GM19324 (cell line): ENCODE measurements around the gene PRKCA.
"Not testable (repeated sequence)": the region's sequence is repeated elsewhere in the genome, so short reads cannot be mapped to it uniquely, and the experiment has no call there.

Source experiments
- ATAC-seq: cut with Tn5 transposase; IDR thresholded peaks from one replicate; pipeline ENCODE4 v1.9.1; 2021; ENCODE audit warnings: mild to moderate bottlenecking, moderate library complexity; ENCODE audit not compliant: unreplicated experiment, low FRiP score

The PRKCA gene

DNA sequence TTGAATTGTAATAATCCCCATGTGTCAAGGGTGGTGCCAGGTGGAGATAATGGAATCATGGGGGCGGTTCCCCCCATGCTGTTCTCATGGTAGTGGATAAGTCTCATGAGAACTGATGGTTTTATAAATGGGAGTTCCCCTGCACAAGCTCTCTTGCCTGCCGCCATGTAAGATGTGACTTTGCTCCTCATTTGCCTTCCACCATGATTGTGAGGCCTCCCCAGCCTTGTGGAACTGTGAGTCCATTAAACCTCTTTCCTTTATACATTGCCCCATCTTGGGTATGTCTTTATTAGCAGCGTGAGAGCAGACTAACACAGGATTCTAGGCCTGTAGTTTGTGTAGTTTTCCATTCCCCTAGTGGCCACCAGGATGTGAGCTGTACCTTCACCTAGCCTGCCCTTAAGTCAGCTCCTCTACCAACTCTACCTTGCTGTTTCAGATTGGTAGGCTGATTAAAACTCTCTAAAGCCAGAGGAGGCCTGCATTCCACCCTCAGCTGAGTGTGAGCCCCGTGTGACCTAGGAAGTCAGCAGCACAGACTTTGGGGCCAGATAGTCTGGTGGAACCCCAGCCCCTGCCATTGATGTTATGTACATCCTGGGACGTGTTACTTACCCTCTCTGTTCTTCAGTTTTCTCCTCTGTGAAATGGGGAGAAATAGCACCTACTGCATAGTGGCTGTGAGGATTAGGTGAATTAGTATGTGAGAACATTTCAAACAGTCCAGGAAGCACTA is 280.1 kb downstream of the PRKCA start:
- no peak for ATAC-seq

DNA sequence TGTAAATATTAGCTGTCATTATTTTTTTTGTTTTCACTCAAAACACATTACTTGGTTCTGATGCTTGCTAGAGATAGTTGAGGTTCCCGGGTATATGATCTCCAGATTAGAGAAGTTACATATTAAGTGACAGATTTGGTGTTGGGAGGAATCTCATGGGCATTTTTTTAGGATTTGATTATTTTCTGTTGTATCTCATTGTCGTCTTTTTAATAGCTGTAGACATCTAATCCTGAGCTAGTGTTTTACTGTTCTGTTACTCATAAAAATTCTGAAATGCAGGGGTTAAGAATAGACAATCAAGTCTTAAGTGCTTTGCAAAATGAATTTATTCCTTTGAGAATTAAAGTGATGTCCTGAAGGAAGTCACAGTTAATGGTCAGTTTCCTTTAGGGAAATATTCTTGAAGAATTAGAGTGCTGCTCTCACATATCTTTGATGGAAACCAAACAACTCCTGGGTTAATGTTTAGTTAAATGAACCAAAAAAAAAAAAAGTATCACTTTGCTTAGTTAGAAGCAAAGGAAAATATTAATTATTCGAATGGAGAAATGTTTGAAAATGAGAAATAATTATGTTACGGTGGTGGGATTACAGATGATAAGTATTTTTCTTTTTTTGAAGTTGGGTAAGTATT is 280.8 kb downstream of the PRKCA start:
- ATAC-seq: no peak

DNA sequence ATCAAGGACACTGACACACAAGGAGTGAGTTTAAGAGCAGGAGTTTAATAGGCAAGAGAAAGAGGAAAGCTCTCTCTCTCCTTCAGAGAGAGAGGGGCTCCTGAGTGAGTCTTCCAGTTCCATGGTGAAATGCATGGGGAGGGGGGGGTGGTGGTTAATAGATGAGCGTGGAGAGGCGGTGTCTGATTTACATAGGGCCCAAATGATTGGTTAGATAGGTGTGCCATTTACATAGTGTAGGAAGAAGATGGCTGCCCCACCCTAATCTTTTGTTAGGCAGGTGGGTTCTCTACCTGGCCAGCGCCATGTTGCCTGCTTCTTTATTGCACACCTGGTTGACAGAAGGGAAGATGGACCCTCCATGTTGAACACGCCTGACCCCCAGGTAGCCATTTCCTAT is 282.5 kb downstream of the PRKCA start:
- ATAC-seq: no peak

DNA sequence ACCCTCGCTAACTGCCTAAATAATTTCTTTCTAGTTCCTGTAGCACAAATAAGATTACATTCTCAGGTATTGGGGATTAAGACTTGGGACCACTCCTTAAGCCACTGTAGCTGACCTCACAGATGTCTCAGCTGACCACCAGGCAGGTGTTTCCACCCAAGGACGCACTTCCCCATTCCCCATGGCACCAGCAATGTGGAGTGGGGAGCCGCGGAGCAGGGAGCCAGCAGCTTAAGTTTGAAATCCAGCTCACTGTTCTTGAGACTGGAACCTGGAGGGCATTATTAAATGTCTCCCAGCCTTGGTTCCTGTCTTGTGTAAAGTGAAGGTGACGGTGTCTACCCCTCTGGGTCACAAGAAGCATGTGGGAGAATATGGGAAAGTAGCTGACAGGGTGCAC is 283.1 kb downstream of the PRKCA start:
- no peak for ATAC-seq

DNA sequence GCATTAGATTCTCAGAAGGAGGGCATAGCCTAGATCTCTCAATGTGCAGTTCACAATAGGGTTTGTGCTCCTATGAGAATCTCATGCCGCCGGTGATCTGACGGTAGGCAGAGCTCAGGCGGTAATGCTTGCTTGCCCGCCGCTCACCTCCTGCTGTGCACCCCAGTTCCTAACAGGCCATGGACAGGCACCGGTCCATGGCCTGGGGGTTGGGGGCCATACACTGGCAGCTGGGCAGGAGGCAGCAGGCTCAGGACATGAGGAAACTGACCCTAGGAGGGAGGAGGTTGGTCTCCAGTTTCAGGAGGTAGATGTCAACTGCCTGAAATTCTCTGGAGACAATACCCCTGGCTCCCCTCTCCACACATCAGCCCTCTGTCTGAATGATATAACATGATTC is 287.5 kb downstream of the PRKCA start:
- no peak for ATAC-seq

DNA sequence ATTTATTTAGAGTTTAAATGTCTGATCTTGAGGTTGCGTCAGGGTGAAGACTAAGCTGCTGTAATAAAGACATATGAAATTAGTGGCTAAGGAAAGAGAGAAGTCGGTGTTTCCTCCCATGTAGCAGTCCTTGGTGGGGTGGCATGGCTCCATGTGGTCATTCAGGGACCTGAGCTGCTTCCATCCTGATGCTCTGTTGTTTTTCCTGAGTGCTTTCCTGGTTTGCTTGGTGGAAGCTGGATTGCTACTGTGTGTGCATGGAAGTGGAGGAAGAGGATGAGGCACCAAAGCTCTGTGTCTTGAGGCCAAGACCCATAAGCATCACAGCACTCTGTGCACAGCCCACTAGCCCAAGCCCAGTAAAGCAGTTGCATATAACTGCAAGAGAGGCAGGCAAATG is 290.7 kb downstream of the PRKCA start:
- ATAC-seq: no peak

DNA sequence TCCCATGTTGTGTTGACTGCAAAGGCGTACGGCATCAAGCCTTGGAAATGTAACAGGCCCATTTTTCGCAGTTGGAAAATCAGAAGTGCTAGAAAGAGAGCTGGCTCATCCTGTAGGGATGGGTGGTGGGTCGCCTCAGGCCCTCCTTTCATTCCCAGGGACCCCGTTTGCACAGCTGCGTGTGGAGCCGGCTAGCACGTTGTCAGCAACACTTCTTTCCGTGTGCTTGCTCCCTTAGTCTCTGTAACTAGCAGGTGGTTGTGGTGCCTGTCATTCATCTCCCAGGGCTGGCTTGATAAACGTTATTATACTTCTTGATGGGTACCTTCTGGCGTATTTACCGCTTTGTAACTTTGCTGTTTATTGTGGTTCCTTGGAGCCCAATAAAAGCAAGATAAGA is 293.5 kb downstream of the PRKCA start:
- ATAC-seq: no peak

DNA sequence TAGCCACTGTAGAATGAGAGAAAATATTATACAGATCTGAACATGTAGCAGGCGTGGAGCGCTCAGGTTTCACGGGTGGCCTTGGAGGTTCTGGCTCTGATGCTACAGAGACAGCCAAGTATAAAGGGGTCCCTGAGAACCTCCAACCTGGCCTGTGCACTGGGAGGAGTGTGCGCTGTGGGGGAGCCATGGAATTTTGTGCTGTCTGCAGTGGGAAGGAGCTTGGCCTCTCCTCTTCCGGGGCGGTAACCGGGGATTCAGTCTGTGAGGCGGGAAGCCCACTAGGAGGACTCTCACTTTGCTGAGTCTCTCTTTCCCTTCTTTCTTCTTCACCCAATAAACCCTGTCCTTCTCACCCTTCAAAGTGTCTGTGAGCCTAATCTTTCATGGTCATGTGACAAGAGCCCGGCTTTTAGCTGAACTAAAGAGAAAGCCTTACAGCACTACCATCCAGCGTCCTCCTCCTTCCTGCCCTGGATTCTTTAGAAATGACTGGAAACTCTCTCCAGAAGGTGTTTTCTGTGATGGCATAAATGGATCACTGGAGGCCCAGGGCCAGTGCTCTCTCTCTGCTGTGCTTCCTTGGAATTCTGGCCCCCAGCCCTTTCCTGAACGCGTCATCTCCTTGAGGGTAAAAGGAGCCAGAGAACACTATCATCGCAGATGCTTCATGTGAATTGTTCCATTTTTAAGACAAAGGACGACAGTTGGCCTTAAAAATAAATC is 300.4 kb downstream of the PRKCA start:
- ATAC-seq: no peak

DNA sequence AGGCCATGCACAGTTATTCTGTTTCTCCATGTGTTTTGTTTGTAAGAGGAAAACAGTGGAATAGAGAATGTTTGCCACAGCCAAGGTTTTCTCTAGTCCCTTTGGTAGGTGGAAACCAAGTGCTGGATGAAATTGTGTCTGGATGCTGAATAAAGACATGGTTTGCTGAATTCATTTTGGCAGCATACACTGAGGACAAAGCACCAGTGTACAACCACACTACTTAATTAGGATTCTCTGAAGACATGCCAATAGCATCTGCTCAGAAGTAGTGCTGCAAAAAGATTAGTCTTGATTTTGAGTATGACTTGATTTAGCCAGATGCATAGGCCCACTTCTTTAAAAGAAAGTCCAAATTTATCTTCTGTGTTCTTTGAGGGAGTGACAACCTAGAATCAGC is 302.0 kb downstream of the PRKCA start:
- ATAC-seq: no peak

DNA sequence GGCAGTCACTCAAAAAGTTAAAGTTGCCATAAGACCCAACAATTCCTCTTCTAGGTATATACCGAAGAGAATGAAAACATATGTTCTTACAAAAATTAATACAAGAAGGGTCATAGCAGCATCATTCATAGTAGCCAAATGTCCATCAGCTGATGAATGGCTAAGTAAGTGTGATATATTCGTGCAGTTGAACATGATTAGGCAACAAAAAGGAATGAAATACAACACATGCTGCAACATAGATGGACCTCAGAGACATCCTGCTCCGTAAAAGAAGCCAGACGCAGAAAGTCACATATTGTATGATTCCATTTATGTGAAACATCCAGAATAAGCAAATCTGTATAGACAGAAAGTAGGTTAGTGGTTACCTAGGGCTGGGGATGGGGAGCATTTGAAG is 303.1 kb downstream of the PRKCA start:
- no peak for ATAC-seq

DNA sequence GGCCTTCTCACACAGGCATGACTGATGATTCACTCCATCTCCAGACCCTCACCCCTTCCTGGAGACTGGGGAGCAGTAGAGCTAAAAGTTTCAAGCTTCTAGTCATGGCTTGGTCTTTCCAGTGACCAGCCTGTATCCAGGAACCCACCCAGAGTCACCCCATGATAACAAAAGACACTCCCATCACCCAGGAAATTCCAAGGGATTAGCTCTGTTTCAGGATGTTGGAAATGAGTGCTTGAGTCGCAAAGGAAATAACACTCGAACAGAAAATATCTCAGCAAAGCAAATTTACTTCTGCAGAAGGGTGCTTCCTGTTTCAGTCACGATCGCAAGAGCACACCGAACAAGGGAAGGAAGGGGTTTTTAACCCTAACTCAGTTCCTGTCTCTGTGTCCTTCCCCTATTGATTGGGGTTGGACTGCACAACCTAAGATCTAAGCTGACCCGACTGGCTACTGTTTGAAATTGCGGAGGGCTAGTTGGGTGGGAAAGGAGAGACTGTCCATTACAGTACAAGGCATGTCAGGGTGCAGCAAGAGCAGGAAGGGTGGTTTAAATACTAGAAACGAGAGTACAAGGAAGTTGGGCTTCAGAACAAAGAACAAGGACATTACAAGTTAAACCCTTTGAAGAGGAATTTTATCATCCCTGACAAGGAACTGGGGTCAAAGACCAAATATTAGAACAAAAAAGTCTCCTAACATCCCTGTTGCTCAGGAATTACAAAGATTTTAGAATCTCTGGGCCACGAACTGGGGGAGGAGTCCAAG is 308.1 kb downstream of the PRKCA start:
- no peak for ATAC-seq

DNA sequence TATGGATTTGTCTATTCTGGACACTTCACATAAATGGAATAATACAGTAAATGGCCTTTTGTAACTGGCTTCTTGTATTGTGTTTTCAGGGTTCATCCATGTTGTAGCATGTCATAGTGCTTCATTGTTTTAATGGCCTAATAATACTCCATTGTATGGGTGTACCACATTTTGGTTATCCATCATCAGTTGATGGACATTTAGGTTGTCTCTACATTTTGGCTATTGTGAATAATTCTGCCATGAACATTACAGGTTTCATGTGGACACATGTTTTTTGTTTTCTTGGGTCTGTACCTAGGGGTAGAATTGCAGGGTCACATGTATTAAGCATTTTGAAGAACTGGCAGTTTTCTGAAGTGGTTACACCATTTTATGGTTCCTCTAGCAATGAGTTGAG is 309.0 kb downstream of the PRKCA start:
- no peak for ATAC-seq

DNA sequence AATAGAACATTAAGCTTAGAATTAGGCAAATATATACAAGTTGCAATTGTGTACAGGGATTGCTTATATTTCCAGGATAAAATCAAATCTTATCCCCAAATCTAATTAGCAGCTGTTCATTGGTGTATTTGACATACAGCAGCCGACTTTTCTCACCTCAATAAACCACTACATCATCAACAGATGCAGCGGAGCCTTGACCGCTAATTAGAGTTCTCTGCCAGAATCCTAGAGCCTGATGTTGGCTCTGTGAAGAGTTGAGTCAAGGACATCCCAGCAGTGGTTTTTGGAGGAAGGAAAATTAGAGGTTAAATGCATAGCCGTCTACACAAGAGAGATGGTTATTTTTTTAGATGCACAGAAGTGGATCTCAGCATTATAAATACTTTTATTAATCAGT is 310.6 kb downstream of the PRKCA start:
- no peak for ATAC-seq

DNA sequence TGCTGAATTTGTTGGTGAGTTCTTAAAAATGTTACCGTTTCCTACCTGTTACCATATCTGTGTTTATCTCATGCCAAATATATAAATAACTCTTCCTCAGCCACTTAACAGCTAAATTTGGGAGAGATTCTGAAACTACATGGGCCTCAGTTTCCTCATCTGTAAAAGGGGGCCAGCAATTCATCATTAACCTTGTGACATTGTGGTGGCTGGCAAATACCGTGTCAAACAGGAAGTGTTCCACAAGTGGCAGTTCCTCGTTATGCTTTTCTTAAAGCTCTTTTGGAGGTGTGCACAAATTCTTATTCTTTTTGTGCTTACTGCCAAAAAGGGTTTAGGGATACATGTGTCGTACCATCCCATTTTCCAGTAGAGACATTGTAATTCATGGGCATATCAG is 312.1 kb downstream of the PRKCA start:
- no peak for ATAC-seq

DNA sequence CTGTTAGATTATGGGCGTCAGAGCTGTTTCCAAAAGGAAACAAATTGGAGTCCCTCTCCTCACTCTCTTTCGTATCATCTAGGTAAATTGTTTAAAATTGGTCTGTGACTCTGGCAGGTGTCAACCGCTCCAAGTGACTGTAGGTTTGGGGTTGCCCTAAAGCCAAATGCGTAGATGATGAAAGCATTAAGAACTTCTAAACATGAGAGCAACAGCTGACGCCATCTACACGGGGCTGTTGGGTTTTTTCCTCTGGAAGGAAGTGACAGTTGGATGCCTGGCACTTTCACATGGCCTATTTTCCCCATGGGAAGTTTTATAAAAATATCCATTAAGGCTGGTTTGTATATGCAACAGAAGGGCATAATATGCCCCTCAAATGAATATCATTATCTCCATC is 316.8 kb downstream of the PRKCA start:
- no peak for ATAC-seq

DNA sequence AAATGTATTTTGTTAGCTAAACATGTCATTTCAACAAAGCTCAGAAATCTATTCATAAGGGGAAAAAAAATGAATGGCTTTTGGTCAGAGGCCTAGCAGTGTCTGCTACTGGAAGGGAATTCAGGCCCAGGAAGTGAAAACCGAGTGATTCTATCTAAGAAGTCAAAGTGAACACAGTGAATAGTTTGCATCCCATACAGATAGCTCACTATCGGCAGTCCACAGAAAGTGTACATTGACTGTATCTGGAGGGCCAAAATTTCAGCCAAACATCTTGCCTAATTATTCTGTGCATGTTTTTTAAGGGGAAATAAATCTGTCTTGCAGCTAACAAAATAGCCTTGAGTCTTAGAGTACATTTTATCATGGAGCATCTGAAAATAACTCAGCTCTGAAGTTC is 318.1 kb downstream of the PRKCA start:
- no peak for ATAC-seq

DNA sequence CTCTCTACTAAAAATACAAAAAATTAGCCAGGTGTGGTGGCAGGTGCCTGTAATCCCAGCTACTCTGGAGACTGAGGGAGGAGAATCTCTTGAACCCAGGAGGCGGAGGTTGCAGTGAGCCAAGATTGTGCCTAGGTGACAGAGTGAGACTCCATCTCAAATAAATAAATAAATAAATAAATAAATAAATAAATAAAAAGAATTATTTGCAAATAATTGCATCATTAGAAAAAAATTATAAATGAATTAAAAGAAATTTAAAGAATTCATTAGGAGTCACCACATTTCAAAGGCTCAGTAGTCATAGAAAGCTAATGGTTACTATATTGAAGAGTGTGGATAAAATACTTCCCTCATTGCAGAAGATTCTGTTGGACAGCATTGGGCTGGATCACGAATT is 322.2 kb downstream of the PRKCA start:
- not testable (repeated sequence) for ATAC-seq

DNA sequence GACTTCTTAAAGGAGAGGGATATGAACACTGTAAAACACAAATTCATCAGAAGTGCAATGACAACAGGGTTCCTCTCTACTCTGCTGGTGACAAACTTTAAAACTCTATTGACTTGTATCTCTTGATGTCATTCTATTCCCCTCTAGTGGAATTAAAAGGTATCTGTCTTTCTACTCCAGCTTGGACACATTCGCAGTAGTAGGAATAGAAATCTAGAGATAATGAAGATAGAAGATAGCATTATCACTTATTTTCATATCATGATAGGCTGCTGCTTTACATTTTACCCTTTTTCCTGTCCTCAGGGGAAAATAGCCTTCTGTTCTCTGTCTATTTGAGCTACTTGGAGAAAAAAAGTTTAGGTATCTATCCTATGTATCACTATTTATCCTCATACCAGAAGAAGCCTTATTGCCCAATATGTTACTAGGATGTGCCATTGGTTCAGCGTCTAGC is 322.9 kb downstream of the PRKCA start:
- no peak for ATAC-seq

DNA sequence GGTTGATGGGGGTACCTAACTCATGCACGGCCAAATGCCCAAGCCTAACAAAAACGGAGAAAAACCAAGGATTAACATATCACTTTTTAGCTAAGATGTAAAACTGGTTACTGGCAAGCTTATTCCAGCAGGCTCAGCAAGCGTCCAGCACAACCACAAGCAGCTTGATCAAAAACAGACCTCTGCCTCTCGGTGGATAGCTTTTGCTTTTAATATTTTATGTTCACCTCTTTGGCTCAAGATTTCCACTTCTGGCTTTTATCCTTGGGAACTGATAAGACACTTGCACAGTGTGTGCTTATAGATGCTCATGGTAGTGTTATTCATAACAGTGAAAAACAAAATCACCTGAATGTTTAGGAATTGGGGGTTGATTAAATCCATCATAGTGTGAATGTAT is 325.6 kb downstream of the PRKCA start:
- no peak for ATAC-seq

DNA sequence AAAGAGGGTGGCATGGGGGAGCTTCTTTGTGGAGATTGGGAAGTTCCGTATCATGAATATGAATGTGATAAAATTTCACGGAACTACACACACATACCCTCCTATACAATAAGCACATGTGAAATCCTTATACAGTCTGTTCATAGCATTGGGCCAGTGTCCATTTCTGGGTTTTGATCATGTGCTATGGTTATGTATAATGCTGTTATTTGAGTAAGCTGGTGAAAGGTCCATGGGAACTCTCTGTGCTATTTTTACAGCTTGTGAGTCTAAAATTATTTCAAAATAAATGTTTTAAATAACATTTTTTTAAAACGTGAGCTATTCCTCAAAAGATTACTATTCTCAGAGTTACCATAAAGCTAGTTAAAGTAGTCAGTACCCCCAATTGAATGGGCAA is 327.3 kb downstream of the PRKCA start:
- ATAC-seq: no peak

DNA sequence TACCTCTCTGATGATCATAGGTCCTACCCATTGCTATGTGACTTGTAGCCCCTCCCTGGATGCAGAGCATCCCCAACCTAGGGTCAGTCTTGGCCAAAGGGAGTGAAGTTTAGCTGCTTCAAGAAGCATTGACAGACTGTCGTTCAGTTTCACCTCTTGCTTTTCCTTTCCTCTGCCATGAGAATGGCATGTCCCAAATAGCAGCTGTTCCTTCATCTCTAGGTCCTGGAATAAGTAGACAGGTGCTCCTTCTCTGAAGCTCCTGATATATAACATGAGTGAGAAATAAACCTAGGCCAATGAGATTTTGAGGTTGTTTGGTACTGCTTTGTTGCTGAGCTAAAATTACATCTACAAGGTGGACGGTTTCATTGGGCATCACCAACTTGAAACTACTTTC is 328.0 kb downstream of the PRKCA start:
- ATAC-seq: no peak
